Activated CD4-positive, alpha-beta T cell treated with anti-CD3 and anti-CD28 coated beads, Interleukin-2, amount 50 U/mL, for 4 hours (primary cell): Measurements from ENCODE around the gene DNAJC3.
"Not testable (repeated sequence)": the region's sequence is repeated elsewhere in the genome, so short reads cannot be mapped to it uniquely, and the experiment has no call there.

Experiments
- DNase-seq, 2 experiments: peaks; one replicate each; pipeline ENCODE4 v3.0.0-alpha.2; 2020

The DNAJC3 gene

GRCh38 chr13:95784161-95784899 lies 107.4 kb downstream of the DNAJC3 start:
- DNase-seq = no peak

DNA sequence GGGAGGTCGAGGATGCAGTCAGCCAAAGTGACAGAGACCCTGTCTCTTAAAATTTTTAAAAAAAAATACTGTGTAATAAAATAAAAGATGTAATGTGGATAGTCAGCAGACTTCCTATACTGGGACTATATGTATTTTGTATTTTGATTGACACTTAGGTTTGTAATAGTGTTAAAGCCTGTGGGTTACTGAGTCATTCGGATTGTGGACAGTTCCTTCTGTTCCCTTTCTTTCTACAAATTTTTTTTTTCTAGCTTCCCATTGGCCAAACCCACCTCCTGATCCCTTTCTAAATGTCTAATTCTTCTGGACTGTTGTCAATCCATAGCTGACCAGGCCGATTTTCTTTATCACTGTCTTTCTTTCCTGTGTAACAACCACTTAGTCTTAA lies 108.0 kb downstream of the DNAJC3 start:
- DNase-seq = no peak

GRCh38 chr13:95787356-95788099 lies 110.6 kb downstream of the DNAJC3 start:
- DNase-seq = no peak

GRCh38 chr13:95788100-95788463 lies 111.1 kb downstream of the DNAJC3 start:
- no peak for DNase-seq

DNA sequence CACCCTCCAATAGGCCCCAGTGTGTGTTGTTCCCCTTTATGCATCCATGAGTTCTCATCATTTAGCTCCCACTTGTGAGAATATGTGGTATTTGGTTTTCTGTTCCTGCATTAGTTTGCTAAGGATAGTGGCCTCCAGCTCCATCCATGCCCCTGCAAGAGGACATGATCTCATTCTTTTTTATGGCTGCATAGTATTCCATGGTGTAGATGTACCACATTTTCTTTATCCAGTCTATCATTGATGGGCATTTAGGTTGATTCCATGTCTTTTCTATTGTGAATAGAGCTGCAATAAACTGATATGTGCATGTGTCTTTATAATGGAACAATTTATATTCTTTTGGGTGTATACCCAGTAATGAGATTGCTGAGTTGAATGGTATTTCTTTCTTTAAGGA lies 112.4 kb downstream of the DNAJC3 start:
- DNase-seq = not testable (repeated sequence)

GRCh38 chr13:95791084-95791722 lies 114.3 kb downstream of the DNAJC3 start:
- no peak for DNase-seq

- DNase-seq = no peak
These were observed 116.1 kb downstream of the DNAJC3 start for GRCh38 chr13:95793018-95793555.

- DNase-seq = no peak
These were observed 116.8 kb downstream of the DNAJC3 start for GRCh38 chr13:95793781-95794180.

GRCh38 chr13:95797016-95797415 lies 120.1 kb downstream of the DNAJC3 start:
- no peak for DNase-seq

DNA sequence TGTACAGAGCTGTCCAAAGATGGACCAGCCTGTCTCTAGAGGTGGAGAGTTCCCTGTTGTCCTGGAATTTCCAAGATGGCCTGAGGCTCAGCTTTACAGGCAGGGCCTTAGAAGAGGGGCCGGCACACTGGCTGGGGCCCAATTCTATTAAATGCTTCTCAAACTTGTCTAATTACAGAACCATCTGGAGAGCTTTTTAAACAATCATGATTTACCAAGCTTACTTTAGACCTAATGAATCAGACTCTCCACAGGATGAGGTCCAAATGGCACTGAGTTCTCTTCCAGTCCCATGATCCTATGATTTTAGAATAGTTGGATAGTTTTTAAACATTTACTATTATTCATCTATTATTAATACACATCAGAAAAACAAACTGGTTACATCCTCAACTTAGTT lies 123.5 kb downstream of the DNAJC3 start:
- no peak for DNase-seq

- DNase-seq = no peak
These were observed 124.9 kb downstream of the DNAJC3 start for GRCh38 chr13:95801825-95802224.

DNA sequence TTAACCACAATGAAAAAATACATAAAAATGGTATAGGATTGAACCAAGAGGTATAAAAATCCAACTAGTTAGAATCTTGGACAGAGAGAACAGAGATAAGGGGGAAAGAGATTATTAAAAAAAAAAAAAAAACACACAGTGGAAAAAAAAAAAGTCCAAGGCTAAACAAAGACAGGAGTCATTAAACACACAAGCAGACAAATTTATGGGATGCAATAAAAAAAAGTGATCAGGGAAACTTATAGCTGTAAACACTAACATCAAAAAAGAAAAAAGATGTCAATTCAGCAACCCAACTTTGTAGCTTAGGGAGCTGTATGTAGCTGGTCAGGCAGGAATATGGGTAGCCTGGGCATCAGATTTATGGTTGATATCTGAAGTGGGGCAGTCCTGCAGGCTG lies 129.0 kb downstream of the DNAJC3 start:
- no peak for DNase-seq

DNA sequence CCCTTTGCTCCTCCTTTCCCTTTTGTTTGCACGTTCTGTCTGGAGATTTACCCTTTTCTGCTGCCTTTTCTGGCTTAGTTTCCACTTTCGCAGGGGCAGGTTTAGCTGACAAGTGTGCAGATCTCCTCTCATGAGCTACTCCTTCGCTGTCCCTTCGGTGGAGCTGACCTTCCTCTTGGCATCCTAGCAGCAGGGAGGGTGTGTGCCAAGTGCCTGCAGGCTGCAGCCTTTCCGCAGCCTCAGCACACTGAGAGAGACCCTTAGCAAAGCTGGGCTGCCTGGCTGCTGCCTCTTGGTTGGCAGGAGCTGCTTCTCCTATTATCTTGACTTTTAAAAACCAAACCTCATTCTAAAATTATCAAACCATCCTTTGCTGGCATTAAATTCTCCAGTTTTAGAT lies 132.5 kb downstream of the DNAJC3 start:
- DNase-seq = no peak

DNA sequence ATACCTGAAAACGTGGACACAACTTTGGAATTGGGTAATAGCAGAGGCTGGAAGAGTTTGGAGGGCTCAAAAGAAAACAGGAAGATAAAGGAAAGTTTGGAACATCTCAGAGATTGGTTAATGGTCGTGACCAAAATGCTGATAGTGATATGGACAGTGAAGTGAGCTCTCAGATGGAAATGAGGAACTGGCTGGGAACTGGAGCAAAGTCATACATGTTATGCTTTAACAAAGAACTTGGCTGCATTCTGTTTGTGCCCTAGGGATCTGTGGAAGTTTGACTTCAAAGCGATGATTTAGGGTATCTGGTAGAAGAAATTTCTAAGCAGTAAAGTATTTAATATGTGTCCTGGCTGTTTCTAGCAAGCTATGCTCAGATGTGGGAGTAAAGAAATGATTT lies 136.2 kb downstream of the DNAJC3 start:
- DNase-seq = no peak

DNA sequence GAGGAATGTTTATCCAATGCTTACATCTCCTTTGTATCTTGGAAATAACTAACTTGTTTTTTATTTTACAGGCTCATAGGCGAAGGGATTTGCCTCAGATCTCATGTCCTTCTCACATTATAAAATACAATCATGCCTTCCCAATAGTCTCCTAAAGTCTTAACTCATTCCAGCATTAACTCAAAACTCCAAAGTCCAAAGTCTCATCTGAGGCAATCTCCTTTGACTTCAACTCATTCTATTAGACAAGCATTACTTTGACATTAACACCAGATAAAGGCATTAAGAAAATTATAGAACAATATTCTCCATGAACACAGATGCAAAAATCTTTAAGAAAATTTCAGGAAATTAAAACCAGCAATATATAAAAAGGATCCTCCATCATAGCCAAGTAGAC lies 137.6 kb downstream of the DNAJC3 start:
- no peak for DNase-seq

DNA sequence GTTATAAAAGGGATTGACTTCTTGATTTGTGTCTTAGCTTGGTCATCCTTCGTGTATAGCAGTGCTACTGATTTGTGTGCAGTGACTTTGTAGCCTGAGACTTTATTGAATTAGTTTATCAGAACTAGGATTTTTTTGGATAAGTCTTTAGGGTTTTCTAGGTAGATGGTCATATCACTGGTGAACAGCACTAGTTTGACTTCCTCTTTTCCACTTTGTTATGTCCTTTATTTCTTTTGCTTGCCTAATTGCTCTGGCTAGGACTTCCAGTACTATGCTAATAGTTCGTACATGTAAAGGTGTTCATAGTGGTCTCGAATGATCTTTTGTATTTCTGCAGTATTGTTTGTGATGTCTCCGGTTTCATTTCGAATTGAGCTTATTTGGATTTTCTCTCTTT lies 145.4 kb downstream of the DNAJC3 start:
- DNase-seq = no peak

DNA sequence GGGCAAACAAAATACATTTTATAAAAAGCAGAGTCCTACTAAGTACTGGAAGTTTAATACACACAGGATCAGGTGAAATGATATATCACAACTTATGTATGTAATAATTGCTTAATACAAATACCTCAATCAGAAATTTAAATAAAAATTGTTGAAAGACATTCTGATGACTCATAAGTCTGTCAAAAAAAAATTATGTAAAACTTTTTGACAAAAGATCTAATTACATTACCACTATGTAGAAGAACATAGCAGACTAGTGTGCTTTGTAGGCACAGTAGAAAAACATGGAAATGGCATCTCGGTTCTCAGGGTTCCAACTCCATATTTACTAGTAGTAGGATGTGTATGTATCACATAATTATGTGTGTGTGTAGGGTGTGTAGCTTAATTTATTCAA lies 156.2 kb downstream of the DNAJC3 start:
- no peak for DNase-seq

DNA sequence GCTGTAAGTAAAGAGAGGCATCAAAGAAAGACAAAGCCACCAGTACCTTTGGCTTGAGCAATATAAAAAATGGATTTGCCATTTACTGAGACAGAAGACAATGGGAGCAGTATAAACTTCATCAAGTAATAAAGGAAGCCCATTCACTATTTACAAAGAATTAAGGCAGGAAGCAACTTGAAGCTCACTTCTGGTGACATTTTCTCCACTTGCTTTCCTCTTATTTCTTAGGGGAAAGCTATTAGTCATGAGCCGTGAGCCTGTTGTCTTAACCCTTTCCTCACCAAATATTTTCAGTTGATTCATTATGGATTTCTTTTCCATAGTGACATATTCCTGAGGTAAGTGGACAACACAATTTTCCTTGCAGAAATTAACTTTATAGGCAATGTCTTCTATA lies 156.8 kb downstream of the DNAJC3 start:
- DNase-seq = no peak

DNA sequence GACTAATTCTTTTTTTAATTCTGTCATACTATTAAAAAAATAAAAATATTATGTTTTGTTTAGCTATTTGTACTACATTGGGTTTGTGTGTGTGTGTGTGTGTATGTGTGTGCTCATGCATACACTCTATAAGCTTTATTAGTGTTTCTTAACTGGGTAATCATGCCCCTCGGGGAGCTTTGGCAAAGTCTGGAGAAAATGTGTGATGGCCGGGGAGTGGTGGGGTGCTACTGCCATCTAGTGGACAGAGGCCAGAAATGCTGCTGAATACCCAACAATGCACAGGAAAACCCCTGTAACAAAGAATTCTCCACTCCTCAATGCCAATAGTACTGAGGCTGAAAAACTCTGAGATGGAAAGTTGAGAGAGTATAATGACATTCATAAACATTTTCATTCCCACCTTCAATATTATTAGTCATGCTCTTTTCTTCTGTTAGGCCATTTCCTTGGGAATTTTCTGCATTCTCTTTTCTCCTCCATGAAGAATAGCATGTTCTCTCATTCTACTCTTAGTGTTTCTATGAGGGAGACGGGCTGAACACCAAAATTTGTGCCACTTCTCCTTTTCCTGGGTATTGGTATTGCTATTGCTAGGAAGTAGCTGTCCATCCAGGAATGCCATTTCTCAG lies 157.3 kb downstream of the DNAJC3 start:
- DNase-seq = peak; percentile 53 to 54

DNA sequence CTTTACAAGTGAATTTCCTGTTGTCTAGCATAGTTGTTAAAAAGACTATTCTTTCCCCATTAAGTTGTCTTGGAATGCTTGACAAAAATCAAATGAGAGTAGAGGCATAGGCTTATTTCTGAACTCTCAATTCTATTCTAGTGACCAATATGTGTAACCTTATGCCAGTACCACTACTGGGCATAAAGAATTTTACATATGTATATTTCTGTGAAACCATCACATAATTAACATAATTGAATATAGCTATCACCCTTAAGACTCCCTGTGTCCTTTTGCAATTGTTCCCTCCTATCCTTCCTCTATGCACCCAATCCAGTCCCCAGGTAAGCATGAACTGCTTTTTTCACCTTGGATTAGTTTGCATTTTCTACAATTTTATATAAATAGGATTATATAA lies 165.0 kb downstream of the DNAJC3 start:
- no peak for DNase-seq

DNA sequence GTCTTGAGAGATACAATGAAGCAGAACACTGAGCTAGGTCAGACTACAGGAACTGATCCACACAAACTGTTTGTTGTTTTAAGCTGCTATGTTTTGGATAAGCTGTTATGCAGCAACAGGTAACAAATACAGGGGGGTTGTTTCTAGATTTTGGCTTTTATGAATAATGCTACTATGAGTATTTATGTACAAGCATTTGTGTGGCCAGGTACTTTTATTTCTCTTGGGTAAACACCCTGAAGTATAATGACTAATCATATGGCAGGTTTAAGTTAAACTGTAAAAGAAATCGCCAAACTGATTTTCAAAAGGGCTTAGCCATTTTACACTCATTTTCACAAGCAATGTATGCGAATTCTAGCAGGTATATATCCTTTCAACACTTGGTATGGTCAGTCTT lies 166.0 kb downstream of the DNAJC3 start:
- DNase-seq = no peak
